Kidney (tissue), 14 donors: ENCODE measurements around the gene KIAA0825. TPM values are rescaled to one million over a fixed set of nuclear protein-coding genes. Genes with fewer than 3 reads are reported as not detected.

ENCODE experiments used
- DNase-seq, 5 donors: peaks; one replicate each; pipeline ENCODE4 v3.0.0-alpha.2; 2013 to 2020
- FAIRE-seq: peaks from 2 replicates; lab custom pipeline; 2012; peaks lifted over from hg19 to GRCh38; lab: Jason Lieb, UNC
- H3K27ac ChIP-seq, 2 donors: one replicate each; pipeline ENCODE4 v1.7.0; 2013; ENCODE audit warnings: low read depth in 2 of 2, low read length in 2 of 2, inconsistent platforms in 1 of 2
- H3K27me3 ChIP-seq: one replicate; pipeline ENCODE4 v1.7.1; 2013; ENCODE audit warnings: low read length, inconsistent platforms; ENCODE audit not compliant: control insufficient read depth, insufficient read depth
- H3K36me3 ChIP-seq, 3 donors: one replicate each; pipeline versions ENCODE4 v1.7.0 to v1.7.1; 2013; ENCODE audit warnings: low read length in 3 of 3, control low read depth in 1 of 3, inconsistent platforms in 1 of 3; ENCODE audit not compliant: insufficient read depth in 3 of 3, control insufficient read depth in 2 of 3
- H3K4me1 ChIP-seq, 3 donors: one replicate each; pipeline versions ENCODE4 v1.7.0 to v1.7.1; 2013; ENCODE audit warnings: low read length in 3 of 3, inconsistent platforms in 1 of 3, low read depth in 1 of 3; ENCODE audit not compliant: control insufficient read depth in 2 of 3, insufficient read depth in 2 of 3
- H3K4me3 ChIP-seq, 3 donors: one replicate each; pipeline versions ENCODE4 v1.7.0 to v1.8.1; 2013; ENCODE audit warnings: low read length in 3 of 3, control low read depth in 1 of 3, inconsistent platforms in 1 of 3
- H3K9ac ChIP-seq, 3 donors: one replicate each; pipeline versions ENCODE4 v1.7.0 to v1.7.1; 2013; ENCODE audit warnings: low read length in 3 of 3, control low read depth in 1 of 3, inconsistent platforms in 1 of 3
- H3K9me3 ChIP-seq, 3 donors: one replicate each; pipeline versions ENCODE4 v1.7.0 to v1.7.1; 2013; ENCODE audit warnings: low read length in 3 of 3, control low read depth in 1 of 3, inconsistent platforms in 1 of 3; ENCODE audit not compliant: control insufficient read depth in 2 of 3, insufficient read depth in 1 of 3
- intact Hi-C: fragments of 100-400 bp; cut with DNase I; formaldehyde crosslinking; loops from one replicate; pipeline ENCODE4 v1.11.1; 2022
- polyA plus RNA-seq: library from polyadenylated mRNA; stranded (reverse); fragments of 350-450 nt; fragmentation: Illumina TruSeq; extraction: RNeasy Lipid Tissue Mini Kit (QIAGEN cat#74804); gene quantifications from one replicate; pipeline ENCODE4 v1.2.3, GENCODE V29; 2014; ENCODE audit warnings: low read depth, low replicate concordance; ENCODE audit not compliant: insufficient read depth
- total RNA-seq: library from RNA; stranded (reverse); fragmentation: NEBNext Ultra II Directional; extraction: Animal tissue kit (Norgen Biotek cat#: 25700); gene quantifications from one replicate; pipeline ENCODE4 v1.2.1, GENCODE V29; 2021
- TF ChIP-seq, protein P1 (sequence below): IDR thresholded peaks from 3 replicates; pipeline ENCODE4 v1.5.1; 2012; ENCODE audit warnings: mild to moderate bottlenecking, moderate library complexity, borderline replicate concordance; ENCODE audit not compliant: insufficient read depth; ENCODE audit errors: extremely low read depth
- donor health status: control.
- donor health status: control.
- donor health status: control.
- donor health status: control.
- donor health status: control.
- donor health status: DM: yes; HTN: yes; CAD: no.
- donor health status: Normal renal cell carcinoma (clear cell type).

The KIAA0825 gene
- total and polyA plus RNA-seq, 2 donors from 2014 or later = 0.80 to 5.4 TPM

DNA sequence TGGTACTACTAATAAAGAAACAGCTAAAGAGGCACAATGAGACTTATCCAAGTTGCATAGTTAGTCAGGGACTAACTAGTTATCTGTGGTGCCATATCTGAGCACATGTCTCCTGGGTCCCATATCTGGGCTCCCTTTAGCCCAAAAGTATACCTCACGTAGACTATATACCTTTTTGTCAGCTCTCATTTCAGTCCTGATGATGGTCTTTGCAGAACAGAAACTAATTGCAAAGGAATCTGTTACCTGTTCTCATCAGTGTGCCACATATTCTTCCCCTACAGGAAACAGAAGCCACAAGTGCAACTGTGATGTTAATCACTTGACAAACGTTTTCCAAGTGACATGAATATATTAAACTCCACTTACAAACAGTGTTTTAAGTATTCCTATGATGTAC lies 395.2 kb downstream of the KIAA0825 start:
- DNase-seq = no peak
- Histone ChIP-seq H3K9ac (no peak overlapping the region), H3K9me3 (peaks cover 0 to 2% (median 0%) of the 10 kb centered on the region in 3 donors), H3K27me3 (no peaks in the 10 kb centered on the region), H3K4me1 (no peaks in the 10 kb centered on the region), H3K4me3 (no peak overlapping the region), H3K36me3 (no peaks in the 10 kb centered on the region), H3K27ac (no peak overlapping the region)
- intact Hi-C loops = no loop called here
- TF ChIP-seq, protein P1, sequence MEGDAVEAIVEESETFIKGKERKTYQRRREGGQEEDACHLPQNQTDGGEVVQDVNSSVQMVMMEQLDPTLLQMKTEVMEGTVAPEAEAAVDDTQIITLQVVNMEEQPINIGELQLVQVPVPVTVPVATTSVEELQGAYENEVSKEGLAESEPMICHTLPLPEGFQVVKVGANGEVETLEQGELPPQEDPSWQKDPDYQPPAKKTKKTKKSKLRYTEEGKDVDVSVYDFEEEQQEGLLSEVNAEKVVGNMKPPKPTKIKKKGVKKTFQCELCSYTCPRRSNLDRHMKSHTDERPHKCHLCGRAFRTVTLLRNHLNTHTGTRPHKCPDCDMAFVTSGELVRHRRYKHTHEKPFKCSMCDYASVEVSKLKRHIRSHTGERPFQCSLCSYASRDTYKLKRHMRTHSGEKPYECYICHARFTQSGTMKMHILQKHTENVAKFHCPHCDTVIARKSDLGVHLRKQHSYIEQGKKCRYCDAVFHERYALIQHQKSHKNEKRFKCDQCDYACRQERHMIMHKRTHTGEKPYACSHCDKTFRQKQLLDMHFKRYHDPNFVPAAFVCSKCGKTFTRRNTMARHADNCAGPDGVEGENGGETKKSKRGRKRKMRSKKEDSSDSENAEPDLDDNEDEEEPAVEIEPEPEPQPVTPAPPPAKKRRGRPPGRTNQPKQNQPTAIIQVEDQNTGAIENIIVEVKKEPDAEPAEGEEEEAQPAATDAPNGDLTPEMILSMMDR = no peak
- FAIRE-seq = no peak

DNA sequence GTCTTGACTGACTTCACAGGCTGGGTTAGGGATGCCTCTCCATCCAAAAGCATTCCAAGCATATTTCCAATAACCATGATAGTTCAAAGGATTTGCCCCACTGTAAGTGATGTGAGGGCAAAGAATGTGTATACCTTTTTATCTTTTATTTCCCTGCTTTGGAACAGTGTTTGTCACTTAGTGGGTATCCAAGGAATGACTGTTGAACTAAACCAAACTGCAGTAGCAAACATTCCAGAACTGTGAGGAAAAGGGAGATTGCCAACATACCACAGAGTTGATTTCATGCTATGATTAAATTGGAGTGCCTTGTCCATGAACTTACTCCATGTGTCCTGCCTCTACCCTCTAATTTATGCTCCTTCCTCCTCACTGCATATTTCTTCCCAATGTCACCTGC lies 400.0 kb downstream of the KIAA0825 start:
- Histone ChIP-seq H3K9ac (no peak overlapping the region), H3K4me1 (no peaks in the 10 kb centered on the region), H3K27ac (no peak overlapping the region), H3K36me3 (no peaks in the 10 kb centered on the region), H3K9me3 (no peaks in the 10 kb centered on the region), H3K27me3 (no peaks in the 10 kb centered on the region), H3K4me3 (no peak overlapping the region)
- DNase-seq (no peak), FAIRE-seq (no peak)
- TF ChIP-seq, protein P1 = no peak
- intact Hi-C loops = no loop called here

DNA sequence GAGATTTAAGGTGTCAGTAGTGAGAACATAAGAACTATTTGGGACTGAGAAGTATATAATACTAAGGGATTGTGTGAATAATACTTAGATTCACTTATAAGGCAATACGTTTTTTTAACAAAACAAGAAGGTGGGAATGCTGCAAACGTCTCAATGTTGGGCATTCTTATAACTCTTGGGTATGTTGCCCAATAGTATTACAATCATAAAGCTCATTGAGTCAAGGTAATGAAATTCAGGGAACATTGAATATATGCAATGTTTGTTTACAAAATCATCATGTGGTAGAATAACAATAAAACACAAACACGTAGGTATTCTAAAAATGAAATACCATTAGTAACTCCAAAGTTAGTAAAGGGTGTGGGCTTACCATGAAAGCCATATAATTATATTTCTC lies 400.7 kb downstream of the KIAA0825 start:
- TF ChIP-seq, protein P1 = no peak
- Histone ChIP-seq H3K4me3 (no peak overlapping the region), H3K9ac (no peak overlapping the region), H3K27me3 (no peaks in the 10 kb centered on the region), H3K4me1 (no peaks in the 10 kb centered on the region), H3K27ac (no peak overlapping the region), H3K36me3 (no peaks in the 10 kb centered on the region), H3K9me3 (no peaks in the 10 kb centered on the region)
- intact Hi-C loops = no loop called here
- FAIRE-seq (no peak), DNase-seq (no peak)

DNA sequence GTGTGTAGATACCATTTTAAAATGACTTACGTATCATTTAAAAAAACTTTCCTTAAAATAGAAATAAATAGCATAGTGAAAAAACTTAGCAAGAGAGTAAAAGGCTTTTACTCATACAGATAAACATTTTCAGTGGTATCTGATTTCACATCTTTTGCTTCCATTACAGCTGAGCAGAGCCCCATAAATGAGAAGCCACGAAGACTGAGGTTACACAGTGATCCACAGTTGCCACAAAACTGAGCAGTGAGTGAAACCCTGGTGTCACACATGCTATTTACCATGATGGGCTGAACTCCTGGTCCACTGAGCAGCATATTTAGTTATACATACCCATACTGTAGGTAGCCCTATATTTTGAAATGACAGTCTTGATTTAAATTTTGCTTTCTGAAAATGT lies 401.2 kb downstream of the KIAA0825 start:
- TF ChIP-seq, protein P1 = no peak
- Histone ChIP-seq H3K4me1 (no peaks in the 10 kb centered on the region), H3K9ac (no peak overlapping the region), H3K9me3 (no peaks in the 10 kb centered on the region), H3K27ac (no peak overlapping the region), H3K4me3 (no peak overlapping the region), H3K36me3 (no peaks in the 10 kb centered on the region), H3K27me3 (no peaks in the 10 kb centered on the region)
- intact Hi-C loops = no loop called here
- FAIRE-seq (no peak), DNase-seq (no peak)
